ENCODE measurements around the gene AAMP. TPM values are rescaled to one million over a fixed set of nuclear protein-coding genes. Genes with fewer than 3 reads are reported as not detected.

The AAMP gene
- total and polyA plus RNA-seq, 3 donors from 2014 or later = 112 to 177 (median 154) TPM

- Histone ChIP-seq H3K4me1 (peaks cover 46% of the 10 kb centered on the region), H3K27ac (peak overlapping the region in 1 of 2 donors; percentile 19), H3K4me3 (no peak overlapping the region), H3K9me3 (no peaks in the 10 kb centered on the region), H3K27me3 (no peaks in the 10 kb centered on the region), H3K36me3 (ENCODE audit: low read depth, missing control alignments) (no peaks in the 10 kb centered on the region)
- DNase-seq = no peak
- 71 to 87% methylated on average over 14 to 39 of the region's 39 CpGs for WGBS, 2 donors
- no peak for TF ChIP-seq POLR2A (IDR thresholded peaks at IDR 0.05)
- no peak for TF ChIP-seq CTCF (IDR thresholded peaks at IDR 0.05)
- intact Hi-C loops (cut with DNase I; ENCODE audit: low total_unique reads) = no loop called here
Measured at GRCh38 chr2:218262631-218263586, 7.0 kb downstream of the AAMP start.

- DNase-seq = no peak
- TF ChIP-seq CTCF (IDR thresholded peaks at IDR 0.05) = no peak
- TF ChIP-seq POLR2A (IDR thresholded peaks at IDR 0.05) = no peak
- H3K4me3 ChIP-seq = no peak overlapping the region
- intact Hi-C loops (cut with DNase I; ENCODE audit: low total_unique reads) = no loop called here
- 61 to 71% methylated on average over 6 of the region's 6 CpGs for WGBS, 2 donors
- H3K27ac ChIP-seq = peak overlapping the region in 1 of 2 donors; percentile 19
- H3K4me1 ChIP-seq = peaks cover 46% of the 10 kb centered on the region
- no peaks in the 10 kb centered on the region for H3K9me3 ChIP-seq
- no peaks in the 10 kb centered on the region for H3K36me3 ChIP-seq (ENCODE audit: low read depth, missing control alignments)
- H3K27me3 ChIP-seq = no peaks in the 10 kb centered on the region
Measured at GRCh38 chr2:218262237-218262600, 7.7 kb downstream of the AAMP start.

- intact Hi-C loops (cut with DNase I; ENCODE audit: low total_unique reads) = no loop called here
- 58 to 65% methylated on average over 7 to 8 of the region's 8 CpGs for WGBS, 2 donors
- DNase-seq = no peak
- H3K4me1 ChIP-seq = peaks cover 46% of the 10 kb centered on the region
- no peak overlapping the region for H3K4me3 ChIP-seq
- TF ChIP-seq CTCF (IDR thresholded peaks at IDR 0.05) = no peak
- no peak for TF ChIP-seq POLR2A (IDR thresholded peaks at IDR 0.05)
- H3K27ac ChIP-seq = peak overlapping the region in 1 of 2 donors; percentile 75
- H3K27me3 ChIP-seq = no peaks in the 10 kb centered on the region
- H3K9me3 ChIP-seq = no peaks in the 10 kb centered on the region
- H3K36me3 ChIP-seq (ENCODE audit: low read depth, missing control alignments) = no peaks in the 10 kb centered on the region
Measured at GRCh38 chr2:218261423-218262236, 8.3 kb downstream of the AAMP start.

GRCh38 chr2:218260742-218261422 is 9.1 kb downstream of the AAMP start, which contains the start of gene GPBAR1:
GPBAR1 (plus strand) TSS chr2:218261015; CDS start chr2:218262725, 1,710 bp downstream.
- Histone ChIP-seq H3K36me3 (ENCODE audit: low read depth, missing control alignments) (no peaks in the 10 kb centered on the region), H3K27ac (peak within 1 kb of the TSS; percentile 37 to 75), H3K27me3 (no peaks in the 10 kb centered on the region), H3K4me1 (peaks cover 46% of the 10 kb centered on the region), H3K9me3 (no peaks in the 10 kb centered on the region), H3K4me3 (no peak within 1 kb of the TSS)
- intact Hi-C loops (cut with DNase I; ENCODE audit: low total_unique reads) = no loop called here
- DNase-seq = no peak
- TF ChIP-seq CTCF (IDR thresholded peaks at IDR 0.05) (no peak), POLR2A (IDR thresholded peaks at IDR 0.05) (no peak)
- WGBS, 2 donors = 68 to 78% methylated on average over 5 to 10 of the region's 10 CpGs

Measured in testis (tissue), 3 donors.